Loucy (cell line): Measurements from ENCODE around the gene NQO2.

Experiments used
- H2AFZ ChIP-seq: fragments of 200-600 bp; sonication (generic); 2 replicates; pipeline ENCODE4 v1.6.0; 2016; ENCODE audit warnings: antibody characterized with exemption, mild to moderate bottlenecking, low read length, moderate library complexity
- H3F3A ChIP-seq: fragments of 200-600 bp; 2 replicates; pipeline ENCODE4 v1.6.0; 2016; ENCODE audit warnings: antibody characterized with exemption, low read depth, mild to moderate bottlenecking
- H3K27me3 ChIP-seq: fragments of 200-600 bp; sonication (generic); 2 replicates; pipeline ENCODE4 v1.6.1; 2014; ENCODE audit warnings: low read length, mild to moderate bottlenecking; ENCODE audit not compliant: insufficient read depth, poor library complexity, severe bottlenecking
- H3K36me3 ChIP-seq: fragments of 200-600 bp; sonication (generic); 2 replicates; pipeline ENCODE4 v1.6.1; 2016; ENCODE audit warnings: low read length; ENCODE audit not compliant: insufficient read depth
- H3K4me1 ChIP-seq: fragments of 200-600 bp; sonication (generic); 2 replicates; pipeline ENCODE4 v1.5.1; 2014; ENCODE audit warnings: low read length, mild to moderate bottlenecking; ENCODE audit not compliant: insufficient read depth, poor library complexity, severe bottlenecking
- H3K4me2 ChIP-seq: fragments of 200-600 bp; sonication (generic); 2 replicates; pipeline ENCODE4 v1.6.0; 2014; ENCODE audit warnings: antibody characterized with exemption, low read length, low read depth, mild to moderate bottlenecking; ENCODE audit not compliant: poor library complexity, severe bottlenecking
- H3K4me3 ChIP-seq: fragments of 200-600 bp; sonication (generic); 2 replicates; pipeline ENCODE4 v1.5.1; 2014; ENCODE audit warnings: low read length, mild to moderate bottlenecking, mixed read lengths; ENCODE audit not compliant: poor library complexity, severe bottlenecking
- H3K79me2 ChIP-seq: fragments of 200-600 bp; sonication (generic); 2 replicates; pipeline ENCODE4 v1.6.1; 2014; ENCODE audit warnings: low read length; ENCODE audit not compliant: insufficient read depth
- H3K9ac ChIP-seq: fragments of 200-600 bp; sonication (generic); 2 replicates; pipeline ENCODE4 v1.6.0; 2014; ENCODE audit warnings: mild to moderate bottlenecking, low read depth, low read length, moderate library complexity; ENCODE audit not compliant: poor library complexity, severe bottlenecking
- H3K9me2 ChIP-seq: fragments of 200-600 bp; sonication (generic); replicated peaks from 2 replicates; pipeline ENCODE4 v1.6.1; 2016; ENCODE audit warnings: low read depth, low read length, mixed read lengths
- H3K9me3 ChIP-seq: fragments of 200-600 bp; sonication (generic); 2 replicates; pipeline ENCODE4 v1.6.1; 2014; ENCODE audit warnings: mild to moderate bottlenecking, antibody characterized with exemption, low read length, low read depth; ENCODE audit not compliant: insufficient read depth
- H4K20me1 ChIP-seq: fragments of 200-600 bp; sonication (generic); 2 replicates; pipeline ENCODE4 v1.6.0; 2014; ENCODE audit warnings: antibody characterized with exemption, low read length, mild to moderate bottlenecking; ENCODE audit not compliant: insufficient read depth, poor library complexity, severe bottlenecking
- CTCF ChIP-seq: fragments of 200-600 bp; sonication (generic); conservative IDR thresholded peaks from 2 replicates; pipeline ENCODE4 v1.5.1; 2014; ENCODE audit warnings: mild to moderate bottlenecking, antibody characterized with exemption, low read length
- EZH2phosphoT487 ChIP-seq: fragments of 200-600 bp; IDR thresholded peaks from 2 replicates; pipeline ENCODE4 v1.6.1; 2018; ENCODE audit warnings: antibody characterized with exemption, mild to moderate bottlenecking, moderate library complexity, borderline replicate concordance

NQO2 gene

GRCh38 chr6:2952557-2953095 is 47.1 kb upstream of the NQO2 start:
- Histone ChIP-seq H3K9ac (peak overlapping the region; percentile 22), H3K79me2 (no peaks in the 10 kb centered on the region), H3K4me1 (no peaks in the 10 kb centered on the region), H3K4me3 (peak overlapping the region; percentile 41), H2AFZ (peak overlapping the region; percentile 61), H3K9me3 (no peaks in the 10 kb centered on the region), H4K20me1 (no peaks in the 10 kb centered on the region), H3F3A (no peaks in the 10 kb centered on the region), H3K27me3 (no peaks in the 10 kb centered on the region), H3K9me2 (no peaks in the 10 kb centered on the region), H3K36me3 (no peaks in the 10 kb centered on the region), H3K4me2 (peak overlapping the region; percentile 40)
- TF ChIP-seq EZH2phosphoT487 (no peak), CTCF (peak; percentile 96)

- H2AFZ ChIP-seq: peak overlapping the region; percentile 61; the same call in 1 of the 2 replicates
- H3K36me3 ChIP-seq: no peaks in the 10 kb centered on the region
These were observed 46.6 kb upstream of the NQO2 start for GRCh38 chr6:2953098-2953497.

GRCh38 chr6:2956930-2957685 is 42.6 kb upstream of the NQO2 start:
- H3K9ac ChIP-seq: no peak overlapping the region
- H3K4me1 ChIP-seq: no peaks in the 10 kb centered on the region
- no peaks in the 10 kb centered on the region for H3K27me3 ChIP-seq
- no peaks in the 10 kb centered on the region for H3K9me3 ChIP-seq
- H3K79me2 ChIP-seq: no peaks in the 10 kb centered on the region
- H4K20me1 ChIP-seq: no peaks in the 10 kb centered on the region
- no peak overlapping the region for H3K4me3 ChIP-seq
- H3K36me3 ChIP-seq: no peaks in the 10 kb centered on the region
- H3K4me2 ChIP-seq: no peak overlapping the region
- no peaks in the 10 kb centered on the region for H3K9me2 ChIP-seq
- no peaks in the 10 kb centered on the region for H3F3A ChIP-seq
- TF ChIP-seq EZH2phosphoT487 (no peak), CTCF (no peak)
- no peak overlapping the region for H2AFZ ChIP-seq

More at GRCh38 chr6:2953098-2953497, 46.6 kb upstream of the NQO2 start:
- Histone ChIP-seq H3K4me3 (peak overlapping the region; percentile 41), H3K79me2 (no peaks in the 10 kb centered on the region), H4K20me1 (no peaks in the 10 kb centered on the region), H3K9me3 (no peaks in the 10 kb centered on the region), H3K27me3 (no peaks in the 10 kb centered on the region), H3K4me1 (no peaks in the 10 kb centered on the region), H3K9me2 (no peaks in the 10 kb centered on the region), H3K9ac (no peak overlapping the region), H3K4me2 (peak overlapping the region; percentile 40), H3F3A (no peaks in the 10 kb centered on the region)
- TF ChIP-seq CTCF (no peak), EZH2phosphoT487 (no peak)
